ENCODE results near the gene MACF1.

GRCh38 chr1:39258925-39259244 is 54.4 kb downstream of the MACF1 start:
- TF ChIP-seq CTCF (conservative IDR thresholded peaks at IDR 0.05), result peak; percentile 27; the same call in 1 of the 2 replicates
- TF ChIP-seq EZH2 (IDR thresholded peaks at IDR 0.05; ENCODE audit: low read depth), result no peak

Data from PC-9 (cell line).